Tibial artery (tissue), 4 donors: ENCODE results near the gene MOCOS.

Source experiments
- DNase-seq, 2 donors: peaks; one replicate each; pipeline ENCODE4 v3.0.0-alpha.2; 2019
- H3K27ac ChIP-seq, 2 donors: fragments of 200-600 bp; sonication (generic) in 1 of 2; 1 replicate in 1 of 2; 2 replicates in 1 of 2; pipeline ENCODE4 v1.5.1; 2018 to 2019; ENCODE audit warnings: mild to moderate bottlenecking in 1 of 2
- H3K27me3 ChIP-seq, 2 donors: fragments of 200-600 bp; sonication (generic) in 1 of 2; one replicate each; pipeline versions ENCODE4 v1.5.1 to v1.6.0; 2016 to 2019
- H3K36me3 ChIP-seq, 3 donors: fragments of 200-600 bp; sonication (generic) in 2 of 3; one replicate each; pipeline ENCODE4 v1.5.1; 2016 to 2019; ENCODE audit warnings: mild to moderate bottlenecking in 2 of 3
- H3K4me1 ChIP-seq, 4 donors: fragments of 200-600 bp; sonication (generic) in 2 of 4; 1 replicate in 3 of 4; 2 replicates in 1 of 4; pipeline ENCODE4 v1.5.1; 2016 to 2019
- H3K4me3 ChIP-seq, 2 donors: fragments of 200-600 bp; sonication (generic) in 1 of 2; 1 replicate in 1 of 2; 2 replicates in 1 of 2; pipeline ENCODE4 v1.5.1; 2018 to 2019; ENCODE audit warnings: mild to moderate bottlenecking in 2 of 2
- H3K9me3 ChIP-seq, 3 donors: fragments of 200-600 bp; sonication (generic) in 1 of 3; one replicate each; pipeline ENCODE4 v1.5.1; 2016 to 2019
- intact Hi-C: fragments of 100-400 bp; cut with DNase I; formaldehyde crosslinking; loops from one replicate; pipeline ENCODE4 v1.15.0; 2023; ENCODE audit warnings: low total_unique reads
- TF ChIP-seq, protein P1 (sequence below), 2 experiments: fragments of 200-600 bp in 1 of 2; fragments of 450-650 bp in 1 of 2; IDR thresholded peaks; one replicate each; pipeline ENCODE4 v1.5.1; 2017 to 2019; ENCODE audit warnings: antibody characterized with exemption in 2 of 2, mild to moderate bottlenecking in 1 of 2, moderate library complexity in 1 of 2

MOCOS gene

GRCh38 chr18:36304723-36305122 lies 117.4 kb downstream of the MOCOS start:
- no peak for DNase-seq
- Histone ChIP-seq H3K36me3 (no peaks in the 10 kb centered on the region), H3K4me3 (no peak overlapping the region), H3K27me3 (no peaks in the 10 kb centered on the region), H3K4me1 (peaks cover 0 to 6% (median 0%) of the 10 kb centered on the region in 4 donors), H3K27ac (no peak overlapping the region), H3K9me3 (no peaks in the 10 kb centered on the region)
- TF ChIP-seq, protein P1, sequence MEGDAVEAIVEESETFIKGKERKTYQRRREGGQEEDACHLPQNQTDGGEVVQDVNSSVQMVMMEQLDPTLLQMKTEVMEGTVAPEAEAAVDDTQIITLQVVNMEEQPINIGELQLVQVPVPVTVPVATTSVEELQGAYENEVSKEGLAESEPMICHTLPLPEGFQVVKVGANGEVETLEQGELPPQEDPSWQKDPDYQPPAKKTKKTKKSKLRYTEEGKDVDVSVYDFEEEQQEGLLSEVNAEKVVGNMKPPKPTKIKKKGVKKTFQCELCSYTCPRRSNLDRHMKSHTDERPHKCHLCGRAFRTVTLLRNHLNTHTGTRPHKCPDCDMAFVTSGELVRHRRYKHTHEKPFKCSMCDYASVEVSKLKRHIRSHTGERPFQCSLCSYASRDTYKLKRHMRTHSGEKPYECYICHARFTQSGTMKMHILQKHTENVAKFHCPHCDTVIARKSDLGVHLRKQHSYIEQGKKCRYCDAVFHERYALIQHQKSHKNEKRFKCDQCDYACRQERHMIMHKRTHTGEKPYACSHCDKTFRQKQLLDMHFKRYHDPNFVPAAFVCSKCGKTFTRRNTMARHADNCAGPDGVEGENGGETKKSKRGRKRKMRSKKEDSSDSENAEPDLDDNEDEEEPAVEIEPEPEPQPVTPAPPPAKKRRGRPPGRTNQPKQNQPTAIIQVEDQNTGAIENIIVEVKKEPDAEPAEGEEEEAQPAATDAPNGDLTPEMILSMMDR (IDR thresholded peaks at IDR 0.05), result no peak
- intact Hi-C loops, result no loop called here

DNA sequence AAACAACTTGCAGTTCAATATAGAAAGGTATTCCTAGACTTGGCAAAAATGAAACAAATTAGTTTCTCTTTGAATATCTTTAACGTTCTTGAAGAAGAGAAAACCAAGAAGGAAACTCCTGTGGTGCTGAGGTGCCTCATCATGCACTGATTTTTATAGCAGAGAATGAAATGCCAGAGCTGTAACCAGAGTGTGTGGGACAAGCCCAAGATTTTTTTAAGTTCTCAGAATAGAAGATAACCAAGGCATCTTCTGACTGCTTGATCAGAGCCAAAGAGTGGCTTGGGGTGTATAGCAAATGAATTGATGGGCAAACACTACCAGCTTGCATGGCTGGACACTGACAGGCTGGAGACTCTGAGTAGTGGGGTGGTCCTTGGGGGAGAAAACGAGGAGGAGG lies 118.1 kb downstream of the MOCOS start:
- intact Hi-C loops, result no loop called here
- Histone ChIP-seq H3K27ac (no peak overlapping the region), H3K36me3 (no peaks in the 10 kb centered on the region), H3K4me1 (peaks cover 0 to 6% (median 0%) of the 10 kb centered on the region in 4 donors), H3K9me3 (no peaks in the 10 kb centered on the region), H3K4me3 (no peak overlapping the region), H3K27me3 (no peaks in the 10 kb centered on the region)
- DNase-seq, result no peak
- TF ChIP-seq, protein P1 (IDR thresholded peaks at IDR 0.05), result no peak

GRCh38 chr18:36307513-36307912 lies 120.2 kb downstream of the MOCOS start:
- no peaks in the 10 kb centered on the region for H3K4me1 ChIP-seq
- intact Hi-C loops, result no loop called here
- H3K27me3 ChIP-seq, result no peaks in the 10 kb centered on the region
- H3K9me3 ChIP-seq, result no peaks in the 10 kb centered on the region
- H3K4me3 ChIP-seq, result no peak overlapping the region
- no peak overlapping the region for H3K27ac ChIP-seq
- H3K36me3 ChIP-seq, result no peaks in the 10 kb centered on the region
- DNase-seq, result no peak
- TF ChIP-seq, protein P1 (IDR thresholded peaks at IDR 0.05), result no peak

- H3K4me3 ChIP-seq, result no peak overlapping the region
- DNase-seq, result no peak
- intact Hi-C loops, result no loop called here
- H3K36me3 ChIP-seq, result no peaks in the 10 kb centered on the region
- no peaks in the 10 kb centered on the region for H3K27me3 ChIP-seq
- no peak overlapping the region for H3K27ac ChIP-seq
- no peaks in the 10 kb centered on the region for H3K9me3 ChIP-seq
- TF ChIP-seq, protein P1 (IDR thresholded peaks at IDR 0.05), result no peak
- H3K4me1 ChIP-seq, result no peaks in the 10 kb centered on the region
Measured at GRCh38 chr18:36308711-36309435, 121.6 kb downstream of the MOCOS start.

DNA sequence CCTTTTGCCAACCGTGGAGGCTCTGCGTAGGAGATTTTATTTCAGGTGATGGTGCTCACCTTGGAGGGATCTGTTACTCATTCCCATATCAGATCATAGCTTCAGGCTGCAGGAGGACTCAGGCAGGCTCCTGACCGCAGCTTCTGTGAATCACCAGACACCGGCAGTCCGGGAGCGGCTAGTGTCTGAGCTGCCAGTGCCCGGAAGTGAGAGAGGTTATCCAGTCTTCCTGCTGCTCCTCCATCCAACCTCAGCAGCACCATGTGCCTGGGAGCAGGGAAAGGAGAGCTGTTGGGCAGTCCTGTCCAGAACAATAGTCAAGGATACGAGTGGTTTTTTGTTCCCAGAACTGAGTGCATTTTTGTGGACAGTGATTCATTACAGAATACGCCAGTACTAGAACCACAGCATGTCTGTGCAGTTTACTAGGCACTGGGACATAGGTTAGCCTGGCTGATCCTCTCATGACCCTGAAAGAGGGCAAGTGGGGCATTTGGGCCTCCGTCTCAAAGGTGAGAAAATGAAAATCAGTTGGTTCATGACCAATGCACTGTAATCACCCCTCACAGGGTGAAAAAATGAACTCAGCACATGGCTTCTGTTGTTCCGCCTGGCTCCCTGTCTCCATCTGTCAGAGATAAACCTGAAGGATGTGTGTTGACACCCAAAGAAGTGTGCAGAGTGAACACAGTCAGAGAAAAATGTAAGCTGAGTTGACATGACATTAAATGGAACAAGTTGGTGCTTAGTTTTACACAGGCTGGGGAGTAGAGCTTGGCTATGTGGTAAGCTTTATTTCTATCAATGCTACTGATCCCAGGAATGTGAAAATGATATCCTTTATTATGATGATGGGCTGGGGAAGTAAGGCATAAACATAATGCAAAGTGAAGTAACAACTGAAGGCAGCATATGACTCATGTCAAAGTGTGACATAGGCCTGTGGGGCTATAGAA lies 122.4 kb downstream of the MOCOS start:
- DNase-seq, result no peak
- Histone ChIP-seq H3K4me1 (peaks cover 0 to 7% (median 0%) of the 10 kb centered on the region in 4 donors), H3K9me3 (no peaks in the 10 kb centered on the region), H3K27ac (no peak overlapping the region), H3K27me3 (no peaks in the 10 kb centered on the region), H3K4me3 (no peak overlapping the region), H3K36me3 (no peaks in the 10 kb centered on the region)
- intact Hi-C loops, result no loop called here
- TF ChIP-seq, protein P1 (IDR thresholded peaks at IDR 0.05), result no peak
